Measurements from ENCODE around the gene RABGAP1L.
"Not testable (repeated sequence)": the region's sequence is repeated elsewhere in the genome, so short reads cannot be mapped to it uniquely, and the experiment has no call there.

RABGAP1L gene

DNA sequence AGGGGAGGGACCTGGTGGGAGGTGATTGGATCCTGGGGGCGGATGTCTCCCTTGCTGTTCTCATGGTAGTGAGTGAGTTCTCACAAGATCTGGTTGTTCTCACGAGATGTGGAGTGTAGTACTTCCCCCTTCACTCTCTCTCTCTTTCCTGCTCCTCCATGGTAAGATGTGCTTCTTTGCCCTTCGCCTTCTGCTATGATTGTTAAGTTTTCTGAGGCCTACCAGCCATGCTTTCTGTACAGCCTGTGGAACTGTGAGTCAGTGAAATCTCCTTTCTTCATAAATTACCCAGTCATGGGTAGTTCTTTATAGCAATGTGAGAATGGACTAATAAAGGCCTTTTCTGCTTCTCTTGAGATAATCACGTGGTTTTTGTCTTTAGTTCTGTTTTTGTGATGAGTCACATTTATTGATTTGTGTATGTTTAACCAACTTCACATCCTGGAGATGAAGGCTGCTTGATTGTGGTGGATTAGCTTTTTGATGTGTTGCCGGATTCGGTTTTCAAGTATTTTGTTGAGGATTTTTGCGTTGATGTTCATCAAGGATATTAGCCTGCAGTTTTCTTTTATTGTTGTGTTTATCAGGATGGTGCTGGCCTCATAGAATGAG is 45.5 kb downstream of the RABGAP1L start:
- no peak for FAIRE-seq

DNA sequence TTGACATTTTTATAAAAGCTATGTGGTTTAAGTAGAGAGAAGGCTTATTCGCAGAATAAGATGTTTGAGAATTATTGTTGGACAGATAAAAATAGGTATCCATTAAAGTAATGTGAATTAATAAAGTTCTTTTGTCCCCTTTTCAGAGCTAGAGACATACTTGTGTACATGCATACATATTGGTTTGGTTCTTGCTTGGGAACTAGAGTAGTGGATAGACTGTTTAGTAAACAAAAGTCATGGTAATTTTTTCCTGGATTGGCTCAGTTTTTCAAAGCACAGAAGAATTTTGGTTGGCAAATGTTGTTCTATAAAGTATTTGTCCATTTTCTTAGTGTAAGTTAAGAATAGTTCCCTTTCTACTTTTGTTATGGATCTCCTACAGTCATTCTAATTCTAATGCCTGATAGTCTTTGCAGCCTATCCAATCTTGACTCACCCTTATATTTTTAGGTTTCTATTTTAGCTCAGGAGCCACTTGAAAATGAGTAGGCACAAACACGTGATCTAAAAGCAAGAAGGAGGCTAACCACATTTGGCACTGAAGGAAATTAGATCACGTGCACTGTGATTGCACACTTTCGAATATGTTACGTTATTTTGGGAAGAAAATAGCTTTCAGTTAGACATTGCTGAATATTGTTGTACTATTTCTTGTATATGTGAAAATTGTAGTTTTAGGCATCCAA is 47.0 kb downstream of the RABGAP1L start:
- FAIRE-seq: no peak

DNA sequence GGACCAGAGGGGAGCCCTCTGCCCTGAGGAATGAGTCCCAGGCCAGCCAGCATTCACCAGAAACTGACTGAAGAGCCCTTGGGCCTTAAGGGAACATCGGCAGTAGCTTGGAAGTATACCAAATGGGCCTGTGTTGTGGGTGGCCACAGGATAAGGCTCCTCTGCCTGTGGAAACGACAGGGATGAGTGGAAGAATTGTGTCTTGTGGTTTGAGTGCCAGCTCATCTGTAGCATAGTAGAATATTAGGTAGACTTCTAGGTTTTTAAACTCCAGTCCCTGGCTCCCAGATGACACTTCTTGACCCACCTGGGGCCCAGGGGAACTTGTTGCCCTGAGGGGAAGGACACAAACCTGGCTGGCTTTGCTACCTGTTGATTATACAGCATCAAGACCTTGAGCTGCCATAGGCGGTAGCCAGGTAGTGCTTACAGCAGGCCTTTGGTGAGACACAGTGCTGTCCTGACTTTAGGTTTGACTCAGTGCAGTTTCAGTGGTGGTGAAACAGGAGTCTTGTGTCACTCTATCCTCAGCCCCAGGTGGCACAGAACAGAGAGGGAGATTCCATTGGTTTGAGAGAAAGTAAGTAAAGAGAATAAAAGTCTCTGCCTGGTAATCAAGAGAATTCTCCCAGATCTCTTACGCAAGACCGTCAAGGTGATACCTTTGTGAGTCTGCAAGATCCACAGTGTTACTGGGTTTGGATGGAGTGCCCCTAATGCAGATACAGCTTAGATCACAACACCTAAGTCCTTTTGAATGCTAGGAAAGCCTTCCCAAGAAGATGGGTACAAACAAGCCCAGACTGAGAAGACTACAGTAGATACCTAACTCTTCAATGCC is 50.2 kb downstream of the RABGAP1L start:
- FAIRE-seq: no peak

DNA sequence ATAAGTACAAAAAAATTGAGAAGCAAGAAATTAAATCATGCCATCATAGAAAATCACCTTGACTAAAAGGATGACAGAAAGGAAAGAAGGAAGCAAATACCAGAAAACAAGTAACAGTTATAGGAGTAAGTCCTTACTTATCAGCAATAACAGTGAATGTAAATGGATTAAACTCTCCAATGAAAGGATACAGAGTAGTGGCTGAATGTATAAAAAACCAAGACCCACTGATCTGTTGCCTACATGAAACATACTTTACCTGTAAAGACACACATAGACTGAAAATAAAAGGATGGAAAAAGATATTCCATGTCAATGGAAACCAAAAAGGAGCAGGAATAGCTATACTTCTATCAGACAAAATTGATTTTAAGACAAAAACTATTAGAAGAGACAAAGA is 52.2 kb downstream of the RABGAP1L start:
- FAIRE-seq: no peak

DNA sequence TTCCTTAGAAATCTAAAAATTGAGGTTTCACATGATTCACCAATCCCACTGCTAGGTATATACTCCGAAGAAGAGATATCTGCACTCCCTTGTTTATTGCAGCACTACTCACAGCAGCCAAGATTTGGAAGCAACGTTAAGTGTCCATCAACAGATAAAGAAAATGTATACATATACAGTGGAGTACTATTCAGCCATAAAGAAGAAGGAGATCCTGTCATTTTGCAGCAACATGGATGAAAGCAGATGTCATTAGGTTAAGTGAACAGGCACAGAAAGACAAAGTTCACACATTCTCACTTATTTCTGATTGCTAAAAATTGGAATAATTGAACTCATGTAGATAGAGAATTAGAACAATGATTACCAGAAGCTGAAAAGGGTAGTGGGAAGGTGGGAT is 56.4 kb downstream of the RABGAP1L start:
- FAIRE-seq: no peak

DNA sequence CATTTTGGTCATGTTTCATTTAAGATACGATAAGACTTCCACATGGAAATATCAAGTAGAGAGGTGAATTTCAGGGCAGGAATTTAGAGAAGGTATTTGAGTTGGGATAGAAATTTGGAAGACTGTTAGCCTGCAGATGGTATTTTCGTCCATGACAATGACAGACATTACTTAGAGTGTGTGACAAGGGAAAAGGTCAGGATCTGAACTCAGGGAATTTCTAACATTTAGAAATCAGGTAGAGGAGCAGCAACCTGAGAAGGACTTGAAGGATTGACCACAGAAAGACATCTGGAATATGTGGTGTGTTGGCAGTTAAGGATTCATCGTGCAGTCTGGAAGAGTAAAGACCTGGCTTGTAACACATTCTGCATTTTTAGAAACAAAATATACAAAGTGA is 57.9 kb downstream of the RABGAP1L start:
- FAIRE-seq: no peak

DNA sequence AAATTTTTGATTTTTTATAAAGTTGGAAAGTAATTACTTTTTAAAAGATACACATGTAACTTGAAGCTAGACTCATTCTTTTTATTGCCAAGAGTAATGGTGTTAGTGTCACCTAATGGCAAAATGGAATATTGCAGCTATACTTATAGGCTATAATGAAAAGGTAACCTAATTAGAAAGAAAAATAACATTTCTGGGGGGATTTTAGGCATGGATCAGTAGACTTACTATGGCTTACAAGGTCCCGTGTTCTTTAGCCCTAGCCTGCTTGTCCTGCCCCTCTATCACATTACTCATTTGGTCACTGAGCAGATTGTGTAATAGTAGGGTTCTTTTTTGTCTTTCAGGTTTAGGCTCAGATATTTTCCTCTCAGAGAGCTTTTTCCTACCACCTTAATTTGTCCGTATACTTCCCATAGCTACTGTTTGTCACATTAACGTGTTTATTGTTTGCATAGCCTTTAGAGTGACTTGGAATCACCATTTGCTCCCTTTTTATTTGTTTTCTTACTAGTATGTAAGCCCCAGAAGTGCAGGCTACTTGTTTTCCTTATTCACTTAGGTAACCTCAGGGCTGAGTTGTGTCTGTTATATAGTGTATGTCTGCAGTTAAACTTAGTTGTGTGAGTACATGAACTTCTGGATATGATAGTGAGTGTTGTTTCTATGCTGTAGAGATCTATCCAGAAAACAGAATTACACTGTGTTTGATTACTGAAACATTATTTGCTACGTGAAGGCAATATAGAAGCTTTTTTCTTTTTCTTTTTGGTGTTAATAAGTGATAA is 58.7 kb downstream of the RABGAP1L start:
- FAIRE-seq: peak; percentile 87

DNA sequence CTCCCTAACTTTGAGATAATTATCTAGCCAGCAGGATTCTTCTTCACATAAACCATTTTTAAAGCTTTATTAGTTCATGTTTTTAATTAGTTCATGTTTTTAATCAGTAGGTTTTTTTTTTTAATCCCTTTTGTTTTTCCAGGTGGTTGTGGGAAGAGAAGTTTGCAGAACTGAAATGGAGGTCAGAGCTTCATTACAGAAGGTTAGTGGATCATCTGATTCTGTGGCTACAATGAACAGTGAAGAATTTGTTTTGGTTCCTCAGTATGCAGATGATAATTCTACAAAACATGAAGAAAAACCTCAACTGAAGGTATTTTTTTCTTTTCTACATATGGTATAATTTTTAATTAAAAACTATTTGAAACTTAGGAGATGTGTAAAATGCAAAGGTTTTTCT is 59.7 kb downstream of the RABGAP1L start:
- FAIRE-seq: no peak

DNA sequence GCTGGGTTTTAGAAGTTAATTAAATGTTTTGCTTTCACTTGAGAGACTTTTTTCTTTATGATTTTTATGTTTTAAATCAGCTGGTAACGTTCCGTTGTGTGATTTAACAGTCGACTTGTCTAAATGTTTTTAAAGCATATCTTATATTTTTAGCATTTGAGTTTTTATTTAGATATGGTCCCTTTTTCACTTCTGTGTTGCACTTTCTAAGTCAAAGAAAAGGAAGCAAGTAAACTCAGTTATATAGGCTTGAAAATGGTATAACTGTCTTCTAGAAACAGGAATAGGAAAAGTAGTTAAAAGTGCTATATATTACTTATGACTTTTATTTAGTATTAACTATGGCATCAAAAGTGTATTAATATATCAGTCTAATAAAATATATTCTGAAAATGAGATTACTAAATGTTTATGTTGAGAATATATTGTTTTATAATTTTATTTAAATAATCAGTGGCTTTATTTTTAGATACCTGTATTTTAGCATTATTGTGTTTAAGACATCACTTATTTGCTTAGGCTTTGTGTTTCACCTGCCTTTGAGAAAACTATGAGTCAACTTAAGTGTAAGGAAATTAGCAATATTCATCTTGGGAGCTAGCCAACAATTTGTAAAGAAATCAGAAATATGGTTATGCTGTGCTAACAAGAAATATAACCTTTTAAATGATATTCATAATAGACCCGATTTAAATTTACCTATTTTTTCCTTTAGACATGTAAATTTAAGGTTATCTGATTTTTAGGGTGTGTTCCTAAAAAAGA is 60.5 kb downstream of the RABGAP1L start:
- peak; percentile 60 for FAIRE-seq

DNA sequence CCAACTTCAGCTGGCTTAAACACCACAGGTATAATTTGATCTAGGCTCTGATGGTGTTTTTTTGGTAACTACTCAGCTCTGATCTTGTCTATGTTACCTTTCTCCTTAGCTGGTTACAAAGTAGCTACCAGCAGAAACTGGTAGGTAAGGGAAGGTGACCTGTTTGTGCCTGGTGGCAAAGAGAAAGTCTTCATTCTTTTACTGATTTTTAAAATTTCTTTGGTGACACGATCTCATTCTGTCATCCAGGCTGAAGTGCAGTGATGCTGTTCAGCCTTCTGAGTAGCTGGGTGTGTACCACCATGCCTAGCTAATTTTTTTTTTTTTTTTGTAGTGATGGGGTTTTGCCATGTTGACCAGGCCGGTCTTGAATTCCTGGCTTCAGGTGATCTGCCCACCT is 62.4 kb downstream of the RABGAP1L start:
- FAIRE-seq: no peak

DNA sequence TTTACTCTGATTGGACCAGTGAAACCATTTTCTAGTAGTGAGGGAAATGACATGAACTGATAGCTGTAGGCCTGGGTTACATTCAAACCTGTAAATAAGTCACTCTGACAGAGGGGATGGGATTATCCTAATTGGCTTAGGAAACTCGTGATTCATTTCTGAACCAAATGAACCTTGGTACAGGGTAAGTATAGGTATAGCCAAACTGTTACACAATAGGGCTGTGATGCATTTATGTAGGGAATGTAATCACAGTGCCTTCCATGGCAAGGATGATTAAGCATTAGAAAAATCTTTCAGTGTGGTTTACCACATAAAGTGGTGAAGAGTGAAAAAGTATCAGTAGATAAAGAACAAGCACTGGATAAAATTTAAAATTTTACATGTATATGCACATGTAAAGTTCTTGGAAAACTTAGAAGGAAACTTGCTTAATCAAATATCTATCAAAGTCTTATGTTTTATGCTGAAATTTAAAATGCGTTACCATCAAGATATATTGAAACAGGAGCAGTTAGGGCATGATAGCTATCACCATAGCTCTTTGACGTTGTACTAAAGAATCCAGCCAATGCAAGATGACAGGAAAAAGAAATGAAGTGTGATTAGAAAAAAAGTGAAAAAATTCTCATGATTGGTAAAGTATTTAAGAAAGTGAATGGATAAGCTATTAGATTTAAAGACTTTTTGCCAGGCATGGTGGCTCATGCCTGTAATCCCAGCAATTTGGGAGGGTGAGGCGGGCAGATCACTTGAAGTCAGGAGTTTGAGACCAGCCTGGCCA is 63.0 kb downstream of the RABGAP1L start:
- no peak for FAIRE-seq

DNA sequence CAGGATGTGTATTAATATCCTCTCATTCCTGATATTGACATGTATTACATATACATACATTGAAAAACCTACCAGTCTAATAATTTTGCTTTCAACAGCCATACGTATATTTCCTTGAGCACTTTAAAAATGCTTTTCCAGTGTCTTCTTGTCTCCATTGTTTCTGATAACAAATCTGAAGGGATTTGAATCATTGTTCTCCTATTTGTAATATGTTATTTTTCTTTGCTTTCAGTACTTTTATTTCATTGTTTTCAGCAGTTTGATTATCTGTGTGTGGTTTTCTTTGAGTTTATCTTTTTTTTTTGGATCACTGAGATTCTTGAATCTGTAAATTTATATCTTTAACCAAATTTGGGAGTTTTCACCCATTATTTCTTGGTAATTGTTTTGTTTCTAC is 65.3 kb downstream of the RABGAP1L start:
- FAIRE-seq: no peak

DNA sequence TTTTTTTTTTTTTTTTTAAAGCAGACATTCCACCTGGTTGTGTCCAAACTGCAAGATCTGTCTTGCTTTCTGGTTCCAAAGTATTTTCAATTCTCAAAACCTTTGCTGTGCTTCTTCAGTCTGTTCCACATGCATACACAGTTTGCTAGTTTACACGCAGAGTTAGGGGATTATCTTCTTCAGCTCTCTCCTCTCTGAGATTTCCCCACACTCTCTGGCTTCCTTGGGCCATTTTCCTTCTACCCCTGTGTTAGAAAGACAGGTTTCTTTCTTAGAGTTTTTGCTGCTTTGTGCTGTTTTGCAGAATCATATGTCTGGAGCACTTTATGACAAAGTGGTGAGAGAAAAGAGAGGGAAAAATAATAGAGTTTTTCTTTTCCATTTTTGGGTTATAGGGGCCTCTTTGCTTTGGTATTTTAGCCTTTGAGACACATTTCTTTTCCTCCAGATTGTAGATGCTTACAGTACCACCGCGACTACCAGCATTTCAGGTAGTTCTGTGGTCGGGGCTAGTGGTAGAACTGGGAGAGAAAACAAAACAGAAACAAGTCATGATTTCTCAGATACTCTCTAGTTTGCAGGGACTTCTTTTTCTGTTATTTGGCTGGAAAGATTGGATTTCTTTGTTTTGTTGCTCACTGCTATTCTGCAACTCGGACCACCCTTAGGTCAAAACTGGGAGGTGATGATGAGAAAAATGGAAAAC is 66.3 kb downstream of the RABGAP1L start:
- no peak for FAIRE-seq

DNA sequence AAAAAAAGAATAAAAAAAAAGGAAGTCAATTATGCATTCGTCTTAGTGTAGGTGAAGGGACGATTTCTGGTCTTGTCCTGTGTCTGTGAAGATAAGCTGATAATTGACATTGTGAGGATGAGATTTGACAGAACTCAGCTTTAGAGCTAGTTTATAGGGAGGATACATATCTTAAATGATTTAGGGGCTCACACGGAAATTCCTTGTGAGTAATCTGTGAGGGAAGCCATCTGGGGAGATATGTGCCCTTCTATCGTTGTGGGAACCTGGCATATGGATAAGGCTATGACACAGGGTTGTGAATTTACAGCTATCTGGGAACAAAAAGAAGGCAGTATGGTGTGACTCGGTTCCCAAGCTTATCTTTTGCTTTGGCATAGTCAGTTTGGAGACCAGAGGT is 71.1 kb downstream of the RABGAP1L start:
- FAIRE-seq: no peak

DNA sequence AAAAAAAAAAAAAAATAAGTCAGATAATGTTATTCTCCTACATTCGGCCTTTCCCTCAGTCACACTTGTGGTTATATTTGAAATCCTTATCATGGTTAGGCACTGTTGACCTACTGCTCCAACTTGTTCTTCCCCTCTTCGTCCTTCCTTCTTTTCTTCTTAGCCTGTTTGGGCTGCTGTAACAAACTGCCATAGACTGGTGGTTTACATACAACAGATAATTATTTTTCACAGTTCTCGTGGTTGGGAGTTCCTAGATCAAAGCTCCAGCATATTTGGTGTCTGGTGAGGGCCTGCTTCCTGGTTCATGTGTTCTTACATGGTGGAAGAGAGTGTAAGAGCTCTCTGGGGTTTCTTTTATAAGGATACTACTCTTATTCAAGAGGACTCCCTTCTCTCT is 73.4 kb downstream of the RABGAP1L start:
- FAIRE-seq: no peak

DNA sequence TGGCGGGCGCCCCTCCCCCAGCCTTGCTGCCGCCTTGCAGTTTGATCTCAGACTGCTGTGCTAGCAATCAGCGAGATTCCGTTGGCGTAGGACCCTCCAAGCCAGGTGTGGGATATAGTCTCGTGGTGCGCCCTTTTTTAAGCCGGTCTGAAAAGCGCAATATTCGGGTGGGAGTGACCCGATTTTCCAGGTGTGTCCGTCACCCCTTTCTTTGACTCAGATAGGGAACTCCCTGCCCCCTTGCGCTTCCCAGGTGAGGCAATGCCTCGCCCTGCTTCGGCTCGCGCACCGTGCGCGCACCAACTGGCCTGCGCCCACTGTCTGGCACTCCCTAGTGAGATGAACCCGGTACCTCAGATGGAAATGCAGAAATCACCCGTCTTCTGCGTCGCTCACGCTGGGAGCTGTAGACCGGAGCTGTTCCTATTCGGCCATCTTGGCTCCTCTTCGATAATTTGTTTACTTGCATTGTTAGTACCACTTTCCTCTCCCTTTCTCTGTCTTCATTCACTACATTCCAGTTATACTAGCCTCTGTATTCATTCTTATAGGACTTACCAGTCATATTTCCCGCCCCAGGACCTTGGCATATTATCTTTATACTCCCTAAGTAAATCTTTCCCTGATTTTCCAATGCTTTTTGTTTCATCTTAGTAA is 79.7 kb downstream of the RABGAP1L start:
- FAIRE-seq: not testable (repeated sequence)

DNA sequence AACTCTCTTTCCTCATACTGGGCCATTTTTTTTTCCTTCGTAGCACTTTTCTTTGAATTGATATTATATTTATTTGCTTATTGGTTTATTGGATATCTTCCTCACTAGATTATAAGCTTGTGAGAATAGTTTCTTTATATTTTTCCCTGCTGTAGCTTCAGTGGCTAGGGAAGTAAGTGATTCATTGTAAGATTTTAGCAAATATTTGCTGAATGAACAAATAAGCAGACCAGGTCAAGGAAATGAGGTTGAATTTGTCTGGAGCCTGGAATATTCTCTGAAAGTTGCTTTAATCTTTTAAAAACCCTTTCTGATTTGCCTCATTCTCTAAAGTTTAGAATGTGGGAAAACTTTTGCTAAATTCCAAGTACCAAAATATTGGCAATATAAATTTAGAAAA is 80.2 kb downstream of the RABGAP1L start:
- no peak for FAIRE-seq

DNA sequence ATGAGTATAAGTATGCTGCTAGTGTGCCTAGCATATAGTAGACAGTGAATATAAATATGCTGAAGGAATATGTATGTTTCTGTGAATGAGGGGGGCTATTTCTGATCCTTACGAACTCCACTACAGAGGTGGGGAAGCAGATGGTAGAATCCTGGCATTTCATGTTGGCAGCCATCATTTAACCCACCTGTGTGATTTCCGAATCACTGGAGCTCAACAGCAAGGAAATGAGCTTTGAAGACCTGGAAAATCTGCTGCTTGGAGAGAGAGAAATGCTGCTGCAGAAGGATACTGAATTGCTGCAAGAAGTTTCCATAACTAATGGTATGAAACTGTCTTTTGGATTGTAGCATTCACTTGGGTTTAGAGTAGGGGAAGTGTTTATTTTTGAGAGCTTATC is 83.5 kb downstream of the RABGAP1L start:
- FAIRE-seq: no peak

DNA sequence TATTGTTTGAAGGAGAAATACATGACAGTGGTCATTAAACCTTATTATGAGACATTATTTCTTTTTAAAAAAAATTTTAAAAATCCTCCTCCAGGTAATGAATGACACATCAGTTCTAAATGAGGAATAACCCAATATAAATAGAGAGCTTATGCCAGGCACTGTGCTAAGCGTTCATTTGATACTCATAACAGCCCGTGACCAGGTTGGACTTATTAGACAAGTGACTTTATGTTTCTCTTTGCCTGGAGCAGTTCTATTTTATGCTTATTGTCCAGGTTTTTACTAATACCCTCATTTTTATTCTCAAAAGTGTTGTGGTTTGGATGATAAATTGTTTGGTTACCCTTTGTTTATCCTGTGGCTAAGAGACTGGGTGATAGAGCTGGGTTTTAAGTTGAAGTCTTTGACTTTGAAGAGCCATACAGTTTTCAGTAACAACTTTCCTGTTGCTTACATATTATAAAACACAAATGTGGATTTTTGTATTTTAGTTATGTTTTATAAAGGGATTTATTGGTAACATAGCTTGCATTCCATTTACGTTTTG is 84.2 kb downstream of the RABGAP1L start:
- FAIRE-seq: no peak

DNA sequence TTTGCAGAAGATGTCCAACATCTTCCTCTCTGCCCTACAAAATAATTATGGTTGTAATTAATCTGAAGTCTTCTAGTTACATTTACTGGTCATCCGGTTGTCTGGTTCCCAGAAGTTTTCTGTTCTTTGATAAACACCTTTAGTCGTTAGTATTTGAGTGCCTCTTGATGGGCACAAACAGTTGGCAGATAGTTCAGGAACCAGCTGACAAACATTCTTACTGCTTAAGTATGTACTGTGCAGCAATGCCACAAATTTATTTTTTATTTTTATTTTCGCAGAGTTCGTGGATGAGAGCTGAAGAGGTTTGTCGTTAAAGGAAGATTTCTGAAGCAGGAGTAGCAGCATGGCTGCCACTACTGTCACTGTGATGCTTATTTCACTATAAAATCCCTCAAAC is 84.7 kb downstream of the RABGAP1L start:
- FAIRE-seq: no peak

Measured in islet of Langerhans (tissue), 1 donor.